Cardiac septum (tissue), 1 donor: ENCODE results near the gene NANOS1. TPM values are rescaled to one million over a fixed set of nuclear protein-coding genes. Genes with fewer than 3 reads are reported as not detected.

Experiments used
- DNase-seq: peaks from one replicate; pipeline ENCODE4 v3.0.0-alpha.2; 2020; ENCODE audit warnings: low spot score
- intact Hi-C: fragments of 100-400 bp; cut with DNase I; formaldehyde crosslinking; loops from one replicate; pipeline ENCODE4 v1.14.0; 2022
- long read RNA-seq: library from polyadenylated mRNA; unstranded; transcript quantifications from one replicate; pipeline ENCODE4 v2.0.0, GENCODE V29; 2021
- total RNA-seq: library from RNA; stranded (reverse); fragmentation: NEBNext Ultra II Directional; extraction: Animal tissue kit (Norgen Biotek cat#: 25700); gene quantifications from one replicate; pipeline ENCODE4 v1.2.1, GENCODE V29; 2021
- donor health status: DM: no; HTN: no; CAD: no.

The NANOS1 gene, protein sequence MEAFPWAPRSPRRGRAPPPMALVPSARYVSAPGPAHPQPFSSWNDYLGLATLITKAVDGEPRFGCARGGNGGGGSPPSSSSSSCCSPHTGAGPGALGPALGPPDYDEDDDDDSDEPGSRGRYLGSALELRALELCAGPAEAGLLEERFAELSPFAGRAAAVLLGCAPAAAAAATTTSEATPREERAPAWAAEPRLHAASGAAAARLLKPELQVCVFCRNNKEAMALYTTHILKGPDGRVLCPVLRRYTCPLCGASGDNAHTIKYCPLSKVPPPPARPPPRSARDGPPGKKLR
- total RNA-seq = 10.3 TPM
- long read RNA-seq, full-length matches to known transcripts = 71 of 72 reads
- long read RNA-seq, partial matches to known transcripts = 0 of 72 reads
- long read RNA-seq, other reads (novel, unspliced or antisense) = 1 of 72 reads

DNA sequence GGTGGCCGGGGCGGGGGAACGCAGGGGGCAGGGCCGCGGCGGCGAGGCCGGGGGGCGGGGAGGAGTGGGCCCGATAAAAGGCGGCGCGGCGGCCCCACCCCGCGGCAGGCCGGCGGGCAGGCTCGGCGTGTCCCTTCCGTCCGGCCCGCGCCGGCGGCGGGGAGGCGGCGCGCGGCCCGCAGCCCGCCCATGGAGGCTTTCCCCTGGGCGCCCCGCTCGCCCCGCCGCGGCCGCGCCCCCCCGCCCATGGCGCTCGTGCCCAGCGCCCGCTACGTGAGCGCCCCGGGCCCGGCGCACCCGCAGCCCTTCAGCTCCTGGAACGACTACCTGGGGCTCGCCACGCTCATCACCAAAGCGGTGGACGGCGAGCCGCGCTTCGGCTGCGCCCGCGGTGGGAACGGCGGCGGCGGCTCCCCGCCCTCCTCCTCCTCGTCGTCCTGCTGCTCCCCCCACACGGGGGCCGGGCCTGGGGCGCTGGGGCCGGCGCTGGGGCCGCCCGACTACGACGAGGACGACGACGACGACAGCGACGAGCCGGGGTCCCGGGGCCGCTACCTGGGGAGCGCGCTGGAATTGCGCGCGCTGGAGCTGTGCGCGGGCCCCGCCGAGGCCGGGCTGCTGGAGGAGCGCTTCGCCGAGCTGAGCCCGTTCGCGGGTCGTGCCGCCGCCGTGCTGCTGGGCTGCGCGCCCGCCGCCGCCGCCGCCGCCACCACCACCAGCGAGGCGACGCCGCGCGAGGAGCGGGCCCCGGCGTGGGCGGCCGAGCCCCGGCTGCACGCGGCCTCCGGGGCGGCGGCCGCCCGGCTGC is at the start of gene NANOS1:
Gene NANOS1, plus strand, starts transcription at position 102 of the 808 bp plus-strand sequence. Its CDS starts 88 bp downstream, at position 190.
- DNase-seq = no peak
- intact Hi-C loops = loop anchor here (2.0 to 10.0 kb wide), 5 partner anchors 47 to 273 kb away; no protein-coding TSS in a partner anchor

DNA sequence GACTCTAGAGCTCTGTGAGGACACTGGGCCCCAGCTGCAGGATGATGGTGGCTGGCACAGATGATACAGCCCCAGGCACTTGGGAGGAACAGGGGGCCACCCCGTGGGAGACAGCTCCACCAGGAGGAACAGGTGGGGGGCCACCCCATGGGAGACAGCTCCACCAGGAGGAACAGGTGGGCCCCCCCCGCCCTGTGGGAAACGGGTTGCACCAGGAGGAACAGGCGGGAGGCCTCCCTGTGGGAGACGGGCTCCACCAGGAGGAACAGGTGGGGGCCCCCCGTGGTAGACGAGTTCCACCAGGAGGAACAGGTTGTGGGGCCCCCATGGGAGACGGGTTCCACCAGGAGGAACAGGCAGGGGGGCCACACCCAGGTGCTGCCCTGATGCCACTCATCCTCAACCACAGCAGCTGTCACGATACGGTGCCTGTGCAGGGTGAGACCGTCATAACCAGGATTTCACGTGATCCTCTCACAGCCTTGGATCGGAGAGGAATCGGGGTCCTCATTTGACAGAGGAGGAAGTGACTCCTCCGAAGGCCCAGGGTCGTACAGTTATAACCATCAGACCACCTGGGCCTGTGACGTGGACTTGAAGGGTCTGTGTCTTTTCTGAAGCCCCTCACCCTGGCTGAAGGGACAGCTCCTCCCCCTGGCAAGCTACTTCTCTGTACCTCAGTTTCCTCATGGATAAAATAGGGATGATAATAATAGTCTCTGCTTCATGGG is 49.2 kb upstream of the NANOS1 start:
- DNase-seq = no peak
- intact Hi-C loops = no loop called here

DNA sequence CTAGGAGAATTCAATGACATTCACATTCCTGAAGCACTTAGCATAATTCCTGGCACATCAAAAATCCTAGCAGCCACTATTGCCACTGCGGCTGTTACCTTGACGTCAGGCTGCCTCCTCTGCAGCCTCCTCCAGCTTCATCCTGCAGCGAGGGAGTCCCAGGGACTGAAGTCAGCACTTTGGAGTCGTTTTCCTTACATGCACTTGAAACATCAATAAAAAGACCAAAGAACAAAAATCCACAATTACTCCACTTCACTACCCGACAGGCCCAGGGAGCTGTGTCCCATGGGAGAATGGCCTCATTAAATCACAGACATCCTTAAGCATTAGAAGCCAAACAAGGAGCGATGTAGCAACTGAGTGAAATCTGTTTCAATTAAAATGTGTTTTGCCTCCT is 48.6 kb upstream of the NANOS1 start:
- intact Hi-C loops = no loop called here
- DNase-seq = no peak

DNA sequence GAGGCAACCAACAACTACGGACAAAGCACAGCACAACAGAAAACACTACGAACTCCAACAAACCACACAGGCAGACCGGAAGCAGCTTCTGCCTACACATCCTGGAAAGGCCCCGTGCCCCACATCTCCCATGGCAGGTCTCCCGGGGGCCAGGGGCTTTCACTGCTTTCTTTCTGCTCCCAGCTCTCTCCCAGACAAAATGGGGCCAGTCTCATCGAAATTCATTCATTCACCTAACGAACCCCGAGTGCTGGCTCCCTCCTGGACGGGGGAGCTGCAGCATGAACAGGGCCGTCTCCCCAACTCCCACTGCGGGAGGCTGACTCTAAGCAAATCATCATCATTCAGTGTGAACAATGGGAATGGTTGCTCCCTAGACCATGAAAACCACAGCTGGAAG is 47.6 kb upstream of the NANOS1 start:
- no peak for DNase-seq
- intact Hi-C loops = no loop called here

DNA sequence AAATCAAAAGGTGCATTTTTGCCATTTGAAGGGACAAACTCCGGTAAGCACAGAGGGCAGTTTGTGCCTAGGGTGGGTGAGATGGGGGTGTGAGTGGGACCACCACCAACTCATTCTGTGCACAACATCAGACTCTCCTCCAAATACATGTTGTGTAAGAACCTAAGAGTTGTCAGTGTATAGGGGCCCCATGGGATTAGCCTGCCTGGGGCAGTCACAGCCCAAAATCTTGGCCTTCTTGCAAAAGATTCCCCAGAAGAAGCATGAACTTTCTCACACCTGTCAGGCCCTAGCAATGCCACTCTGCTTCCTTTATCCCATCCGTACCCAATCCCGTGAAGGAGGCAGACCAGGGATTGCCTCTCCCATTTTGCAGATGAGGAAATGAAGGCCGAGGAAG is 47.1 kb upstream of the NANOS1 start:
- intact Hi-C loops = no loop called here
- no peak for DNase-seq

DNA sequence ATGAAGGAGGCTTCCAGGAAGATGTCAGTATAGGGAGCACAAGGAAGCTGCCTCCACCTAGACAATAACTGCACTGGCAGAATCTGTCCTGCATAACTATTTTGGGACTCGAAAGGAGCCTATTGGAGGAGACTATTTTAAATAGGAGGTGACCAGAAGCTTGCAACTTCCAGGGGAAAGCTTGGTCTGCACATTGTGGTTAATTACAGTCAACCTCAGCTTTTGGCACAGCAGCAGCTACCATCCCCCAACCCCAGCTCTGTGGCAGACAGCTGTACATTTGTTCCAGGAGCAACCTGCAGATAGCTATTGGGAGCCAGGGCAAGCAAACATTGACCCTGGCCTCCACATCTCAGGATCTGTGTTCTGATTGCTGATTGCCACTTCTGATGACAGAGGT is 46.3 kb upstream of the NANOS1 start:
- intact Hi-C loops = no loop called here
- DNase-seq = no peak

DNA sequence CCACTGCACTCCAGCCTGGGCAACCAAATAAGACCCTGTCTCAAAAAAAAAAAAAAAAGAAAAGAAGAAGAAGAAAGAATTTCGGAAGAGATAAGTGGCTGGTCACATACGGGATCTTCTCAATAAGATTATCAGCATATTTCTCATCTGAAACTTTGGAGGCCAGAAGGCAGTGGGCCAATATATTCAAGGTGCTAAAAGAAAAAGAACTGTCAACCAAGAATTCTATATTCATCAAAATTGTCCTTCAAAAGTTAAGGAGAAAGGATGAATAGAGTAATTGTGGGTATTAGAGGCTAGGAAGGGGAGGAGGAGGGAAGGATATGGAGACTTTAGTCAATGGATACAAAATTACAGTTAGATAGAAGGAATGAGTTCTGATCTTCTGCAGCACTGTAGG is 43.9 kb upstream of the NANOS1 start:
- intact Hi-C loops = no loop called here
- no peak for DNase-seq

DNA sequence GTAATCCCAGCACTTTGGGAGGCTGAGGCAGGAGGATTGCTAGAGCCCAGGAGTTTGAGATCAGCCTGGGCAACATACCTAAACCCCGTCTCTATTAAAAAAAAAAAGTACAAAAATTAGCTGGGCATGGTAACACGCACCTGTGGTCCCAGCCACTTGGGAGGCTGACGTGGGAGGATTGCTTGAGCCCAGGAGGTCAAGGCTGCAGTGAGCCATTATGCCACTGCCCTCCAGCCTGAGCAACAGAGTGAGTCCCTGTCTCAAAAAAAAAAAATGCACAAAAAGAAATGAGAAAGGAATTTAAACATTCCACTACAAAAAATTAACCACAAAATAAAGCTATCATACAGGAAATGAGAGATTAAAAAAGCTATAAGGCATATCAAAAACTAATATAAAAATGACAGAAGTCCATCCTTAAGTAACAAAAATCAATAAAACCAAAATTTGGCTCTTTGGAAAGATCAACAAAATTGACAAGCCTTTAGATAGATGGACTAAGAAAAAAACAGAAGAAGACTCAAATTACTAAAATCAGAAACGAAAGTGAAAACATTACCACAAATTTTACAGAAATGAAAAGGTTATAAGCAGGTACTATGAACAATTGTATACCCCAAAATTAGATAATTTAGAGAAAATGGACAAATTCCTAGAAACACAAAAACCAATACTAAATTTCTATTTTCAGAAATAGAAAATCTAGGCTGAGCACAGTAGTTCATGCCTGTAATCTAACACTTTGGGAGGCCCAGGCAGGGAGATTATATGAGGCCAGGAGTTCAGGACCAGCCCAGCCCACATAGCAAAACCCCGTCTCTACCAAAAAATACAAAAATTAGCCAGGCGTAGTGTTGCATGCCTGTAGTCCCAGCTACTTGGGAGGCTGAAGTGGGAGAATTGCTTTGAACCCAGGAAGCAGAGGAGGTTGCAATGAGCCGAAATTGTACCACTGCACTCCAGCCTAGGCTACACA is 42.4 kb upstream of the NANOS1 start:
- DNase-seq = no peak
- intact Hi-C loops = no loop called here

DNA sequence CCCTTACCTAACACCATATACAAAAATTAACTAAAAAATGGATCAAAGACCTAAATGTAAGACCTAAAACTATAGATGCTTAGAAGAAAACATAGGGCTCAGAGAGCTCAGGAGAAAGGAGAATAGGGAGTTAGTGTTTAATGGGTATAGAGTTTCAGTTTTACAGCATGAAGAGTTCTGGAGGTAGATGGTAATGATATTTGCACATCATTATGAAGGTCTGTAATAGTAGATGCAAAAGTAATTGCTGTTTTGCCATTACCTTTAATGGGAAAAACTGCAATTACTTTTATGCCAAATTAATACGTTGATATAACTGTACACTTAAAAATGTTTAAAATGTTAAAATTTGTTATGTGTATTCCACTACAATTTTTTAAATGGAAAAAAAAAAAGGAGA is 39.2 kb upstream of the NANOS1 start:
- intact Hi-C loops = no loop called here
- DNase-seq = no peak

DNA sequence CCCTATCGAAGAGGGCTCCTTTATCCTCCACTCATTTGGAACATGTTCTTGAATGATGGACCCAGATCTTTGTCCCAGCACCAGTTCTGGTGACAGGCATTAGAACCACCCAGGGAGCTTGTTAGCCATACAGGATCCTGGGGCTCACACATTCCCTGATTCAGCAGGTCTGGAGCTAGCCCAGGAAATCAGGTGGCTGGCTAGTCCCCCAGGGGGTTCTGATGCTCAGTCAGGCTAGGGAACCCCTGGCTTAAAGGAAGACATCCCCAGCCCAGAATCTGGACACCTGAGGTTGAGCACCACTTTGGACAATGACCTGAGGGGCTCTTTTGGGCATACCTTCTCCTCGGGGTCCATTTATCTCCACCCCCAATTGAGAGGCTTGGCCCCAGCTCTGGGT is 37.0 kb upstream of the NANOS1 start:
- intact Hi-C loops = no loop called here
- DNase-seq = no peak

DNA sequence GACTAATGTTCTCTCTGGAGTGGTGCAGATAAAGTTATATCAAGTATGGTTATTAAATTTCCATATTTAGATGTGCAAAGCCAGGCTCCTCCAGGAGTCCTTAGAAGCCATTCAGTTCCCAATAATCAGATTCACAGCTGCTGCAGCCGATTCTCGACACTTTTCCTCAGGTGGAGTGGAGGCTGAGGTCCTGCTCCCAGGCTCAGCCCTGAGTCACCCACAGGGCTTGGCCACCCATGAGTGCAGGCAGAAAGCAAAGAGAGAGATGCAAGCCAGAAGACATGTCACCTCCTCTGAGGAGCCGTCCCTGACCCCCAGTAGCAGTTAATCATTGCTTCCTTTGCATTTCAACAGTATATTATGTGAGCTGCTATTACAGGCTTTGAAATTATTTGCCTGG is 36.3 kb upstream of the NANOS1 start:
- DNase-seq = no peak
- intact Hi-C loops = no loop called here

DNA sequence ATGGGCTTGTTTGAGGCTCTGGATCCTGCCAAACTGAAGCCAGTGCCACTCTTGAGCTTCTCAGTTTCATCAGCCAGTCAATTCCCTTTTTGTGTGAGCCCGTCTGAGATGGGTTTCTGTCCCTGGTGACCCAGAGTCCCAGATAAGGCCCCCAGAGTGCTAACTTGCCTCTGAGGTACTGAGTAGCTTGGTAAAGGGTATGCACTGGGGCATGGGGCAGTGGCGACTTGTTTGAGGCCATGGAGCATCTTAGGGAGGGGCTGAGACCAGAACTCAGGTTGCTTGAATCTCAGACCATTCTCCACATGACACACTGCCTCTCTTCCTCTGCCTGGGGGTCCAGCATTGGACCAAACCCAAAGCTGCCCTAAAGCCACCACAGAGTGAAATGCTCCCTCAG is 35.2 kb upstream of the NANOS1 start:
- intact Hi-C loops = no loop called here

DNA sequence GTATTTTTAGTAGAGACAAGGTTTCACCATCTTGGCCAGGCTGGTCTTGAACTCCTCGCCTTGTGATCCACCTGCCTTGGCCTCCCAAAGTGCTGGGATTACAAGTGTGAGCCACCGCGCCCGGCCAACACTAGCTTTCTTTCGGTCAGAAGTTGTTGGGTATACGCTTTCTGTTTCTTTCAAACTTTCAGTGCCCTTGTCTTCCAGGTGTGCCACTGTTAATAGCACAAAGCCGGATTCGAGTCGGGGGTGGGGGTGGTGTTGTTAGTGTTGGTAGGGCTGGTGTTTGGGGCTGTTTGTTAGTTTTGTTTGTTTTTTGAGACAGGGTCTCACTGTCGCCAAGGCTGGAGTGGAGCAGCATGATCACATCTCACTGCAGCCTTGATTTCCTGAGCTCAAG is 33.8 kb upstream of the NANOS1 start:
- intact Hi-C loops = no loop called here

More for the DNA sequence above, 35.2 kb upstream of the NANOS1 start:
- no peak for DNase-seq

DNA sequence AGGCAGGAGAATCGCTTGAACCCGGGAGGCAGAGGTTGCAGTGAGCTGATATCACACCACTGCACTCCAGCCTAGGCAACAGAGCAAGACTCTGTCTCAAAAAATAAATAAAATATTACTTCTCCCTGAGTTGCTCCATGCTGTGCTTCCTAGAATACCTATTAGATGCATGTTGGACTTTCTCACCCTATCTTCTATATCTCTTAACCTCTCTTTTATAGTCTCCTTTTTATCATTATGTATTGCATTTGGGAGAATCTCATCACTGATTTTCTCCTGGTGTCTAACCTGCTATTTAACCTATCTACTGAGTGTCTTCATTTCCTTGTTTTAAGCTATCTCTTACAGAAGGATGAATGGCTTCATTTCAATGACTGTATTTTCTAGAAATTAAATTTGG is 32.1 kb upstream of the NANOS1 start:
- DNase-seq = no peak
- intact Hi-C loops = no loop called here

More for the DNA sequence above, 33.8 kb upstream of the NANOS1 start:
- DNase-seq = no peak

DNA sequence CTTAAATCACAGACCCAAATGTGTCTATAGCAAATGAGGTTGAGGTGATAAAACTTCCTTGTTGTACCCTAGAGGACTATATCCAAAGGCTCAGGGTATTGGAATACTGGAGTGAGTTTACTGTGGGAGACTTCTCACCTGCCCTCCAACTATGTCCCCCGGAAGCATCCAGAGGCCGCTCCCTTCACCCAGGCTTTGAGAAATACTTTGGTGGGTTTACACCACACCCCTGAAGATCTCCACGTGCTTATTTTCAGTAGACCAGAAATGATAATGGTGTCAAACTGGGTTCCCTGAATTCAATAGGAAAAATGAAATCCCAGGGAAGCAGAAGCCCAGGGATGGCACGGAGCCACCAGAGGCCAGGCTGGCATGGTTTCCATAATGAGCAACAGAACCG is 31.3 kb upstream of the NANOS1 start:
- intact Hi-C loops = no loop called here
- DNase-seq = no peak

DNA sequence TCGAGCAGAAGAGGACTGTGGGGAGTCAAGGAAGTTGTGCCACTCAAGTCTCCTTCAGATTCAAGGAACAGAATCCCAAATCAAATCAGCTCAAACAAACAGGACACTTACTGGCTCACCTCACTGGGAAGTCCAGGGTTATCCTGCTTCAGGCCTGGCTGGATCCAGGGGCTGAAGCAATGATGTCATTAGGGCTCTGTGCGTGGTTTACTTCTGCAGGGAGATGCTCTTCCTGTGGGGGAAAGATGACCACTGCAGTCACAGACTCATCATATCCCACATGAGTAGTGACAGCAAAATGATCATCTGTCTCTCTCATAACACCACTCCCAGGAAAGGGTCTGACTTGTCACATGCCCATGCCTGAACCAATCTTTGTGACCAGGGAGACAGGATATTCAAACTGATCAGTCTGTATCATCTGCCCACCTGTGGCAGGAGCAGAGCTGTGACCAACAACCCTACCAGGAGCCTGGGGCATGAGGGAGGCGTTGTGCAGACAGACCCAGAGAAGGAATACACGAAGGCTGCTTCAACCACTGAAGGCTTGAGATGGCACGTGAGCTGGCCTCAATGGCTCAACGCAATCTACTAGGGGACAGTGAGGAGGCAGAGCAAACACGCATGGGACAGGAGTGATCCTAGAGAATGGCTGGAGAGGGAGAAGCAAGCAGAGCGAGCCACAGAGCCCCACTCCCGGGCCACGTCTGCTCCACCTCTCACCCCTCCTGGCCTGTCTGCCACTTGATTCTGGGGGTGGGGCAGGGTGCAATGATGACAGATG is 27.6 kb upstream of the NANOS1 start:
- intact Hi-C loops = no loop called here
- DNase-seq = no peak

DNA sequence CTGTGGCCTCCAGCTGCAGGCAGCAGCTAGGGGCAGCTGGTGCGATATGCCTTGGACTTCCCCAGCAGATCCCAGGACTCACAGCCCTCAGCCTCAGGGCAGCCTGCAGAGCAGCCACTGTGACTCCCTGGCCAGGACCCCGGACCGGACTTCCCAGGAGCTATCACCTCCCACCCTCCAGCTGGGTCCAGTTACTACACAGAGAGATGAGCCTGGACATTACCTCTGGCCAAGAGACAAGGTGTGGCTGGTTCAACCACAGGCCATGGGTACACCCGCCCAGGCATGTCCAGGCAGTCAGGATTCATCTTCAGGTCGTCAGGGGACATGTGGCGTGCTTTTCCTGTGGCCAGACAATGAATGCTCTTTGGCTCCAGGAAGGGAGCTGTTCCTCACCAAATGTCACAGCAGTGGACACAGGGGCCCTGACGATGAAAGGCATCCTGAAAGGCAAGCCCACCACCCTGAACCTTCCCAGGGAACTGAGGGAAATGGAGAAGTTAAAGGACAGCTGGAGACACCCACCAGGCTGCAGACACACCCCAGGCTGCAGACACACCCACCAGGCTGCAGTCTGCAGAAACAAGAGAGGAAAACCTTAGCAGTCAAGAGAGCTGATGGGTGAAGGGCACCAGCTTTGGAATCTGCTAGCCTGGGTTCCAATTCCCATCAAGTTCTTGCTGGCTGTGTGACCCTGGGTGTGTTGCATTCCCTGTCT is 25.8 kb upstream of the NANOS1 start:
- intact Hi-C loops = no loop called here
- no peak for DNase-seq
